Fibroblast of the conjunctiva (primary cell): Measurements from ENCODE around the gene PRKCE.

ENCODE experiments used
- DNase-seq: peaks from one replicate; pipeline ENCODE4 v3.0.0-alpha.2; 2010; ENCODE audit warnings: low read depth

Gene PRKCE

DNA sequence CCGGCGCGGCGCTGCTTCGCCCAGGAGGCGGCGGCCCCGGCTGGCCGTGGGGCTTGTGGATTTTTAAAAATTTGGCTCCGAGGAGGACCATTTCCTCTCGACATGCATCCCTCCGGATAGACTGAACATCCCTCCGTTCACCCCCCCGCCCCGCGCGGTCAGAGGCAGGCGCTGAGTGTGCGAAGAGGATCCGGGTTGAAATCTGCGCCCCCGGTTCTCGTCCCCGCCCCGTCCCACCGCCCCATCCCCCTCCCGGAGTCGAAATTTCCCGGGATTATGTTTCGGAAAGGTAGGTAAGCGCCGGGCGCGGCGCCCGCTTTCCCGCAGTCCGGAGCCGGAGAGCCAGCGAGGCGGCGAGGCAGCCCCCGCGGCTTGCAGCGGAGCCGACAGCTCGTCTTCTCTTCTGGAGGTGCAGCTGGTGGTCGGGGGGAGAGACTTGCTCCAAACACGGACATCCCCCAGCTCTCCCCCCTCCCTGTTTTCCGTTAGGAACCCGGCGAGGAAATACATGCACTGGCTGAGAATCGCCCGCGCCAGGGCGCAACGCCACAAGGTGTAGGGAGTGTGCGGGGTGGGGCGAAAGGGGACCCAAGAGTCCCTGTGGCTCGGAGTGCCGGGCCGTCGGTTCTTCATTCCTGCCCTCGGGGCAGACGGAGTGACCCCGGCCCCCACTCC is at the start of gene PRKCE:
Gene PRKCE, plus strand, starts transcription at position 261 of the 675 bp plus-strand sequence.
- no peak for DNase-seq

DNA sequence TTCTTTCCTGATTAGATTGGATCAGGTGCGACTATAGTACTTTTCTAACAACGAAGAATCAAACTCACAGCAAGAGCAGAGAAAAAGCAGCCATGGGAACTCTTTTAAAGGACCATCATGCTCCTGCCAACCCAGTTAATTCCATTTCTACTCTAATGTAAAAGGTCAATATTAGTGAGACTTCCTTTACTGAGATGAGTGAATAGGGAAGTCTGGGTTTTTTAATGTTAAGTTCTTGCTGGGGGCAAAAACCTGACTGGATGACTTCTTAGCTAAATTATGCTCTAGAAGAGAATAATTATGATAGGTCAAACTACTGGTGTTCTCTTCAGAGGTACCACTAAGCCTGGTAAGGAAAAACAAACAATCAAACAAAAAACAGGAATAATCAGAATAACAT is 48.9 kb upstream of the PRKCE start:
- no peak for DNase-seq

DNA sequence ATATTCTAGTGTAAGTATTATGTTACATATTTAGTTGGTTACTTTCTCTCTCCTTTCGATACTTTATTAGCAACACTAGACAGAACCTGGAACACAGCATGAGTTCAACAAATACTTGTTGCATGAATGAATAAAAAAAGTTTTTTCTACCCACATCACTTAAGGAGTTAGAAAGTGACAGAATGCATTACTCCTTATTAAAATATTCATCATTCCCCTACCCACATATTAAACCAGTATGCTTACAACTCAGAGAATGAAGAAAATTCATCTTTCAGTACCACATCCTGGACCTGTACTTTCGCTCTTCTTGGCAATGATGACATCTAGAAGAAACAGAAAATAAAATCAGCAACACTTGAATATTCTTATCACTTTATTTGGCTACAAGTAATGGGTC is 46.4 kb upstream of the PRKCE start:
- DNase-seq, result no peak

DNA sequence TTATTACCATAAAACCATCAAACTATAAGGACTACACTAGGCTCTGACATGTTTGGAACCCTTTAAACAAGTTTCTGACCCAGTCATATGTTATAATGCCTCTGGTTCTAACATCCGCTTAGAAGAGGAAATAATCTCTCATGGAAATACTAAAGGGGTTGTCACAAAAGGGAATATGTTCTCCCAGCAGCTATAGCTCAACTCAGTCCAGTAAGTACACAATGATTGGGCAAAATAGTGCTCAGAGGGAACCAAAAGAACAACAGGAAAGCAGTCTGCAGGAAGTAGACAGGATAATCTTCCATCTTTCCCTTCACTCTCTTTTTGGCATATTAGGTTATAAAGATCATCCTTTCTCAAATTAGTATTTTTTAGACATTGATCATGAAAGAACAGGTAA is 44.7 kb upstream of the PRKCE start:
- no peak for DNase-seq

DNA sequence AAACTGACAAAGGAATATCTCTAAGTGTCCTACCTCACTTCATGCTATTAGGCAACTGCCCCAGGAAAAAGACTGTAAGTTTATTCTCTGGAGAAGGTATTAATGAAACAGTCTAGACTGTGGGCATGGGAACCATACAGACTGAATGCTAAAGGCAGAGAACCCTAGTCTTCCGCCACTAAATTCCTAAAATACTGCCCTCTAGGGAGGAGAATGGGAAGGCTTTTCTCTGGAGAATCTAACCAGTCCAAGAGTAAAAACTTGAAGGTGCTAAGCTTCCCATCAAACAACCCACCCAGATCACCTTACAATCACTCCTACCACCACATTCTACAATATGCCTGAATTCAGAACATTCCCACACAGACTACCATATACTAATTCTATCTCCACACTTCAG is 43.8 kb upstream of the PRKCE start:
- no peak for DNase-seq

DNA sequence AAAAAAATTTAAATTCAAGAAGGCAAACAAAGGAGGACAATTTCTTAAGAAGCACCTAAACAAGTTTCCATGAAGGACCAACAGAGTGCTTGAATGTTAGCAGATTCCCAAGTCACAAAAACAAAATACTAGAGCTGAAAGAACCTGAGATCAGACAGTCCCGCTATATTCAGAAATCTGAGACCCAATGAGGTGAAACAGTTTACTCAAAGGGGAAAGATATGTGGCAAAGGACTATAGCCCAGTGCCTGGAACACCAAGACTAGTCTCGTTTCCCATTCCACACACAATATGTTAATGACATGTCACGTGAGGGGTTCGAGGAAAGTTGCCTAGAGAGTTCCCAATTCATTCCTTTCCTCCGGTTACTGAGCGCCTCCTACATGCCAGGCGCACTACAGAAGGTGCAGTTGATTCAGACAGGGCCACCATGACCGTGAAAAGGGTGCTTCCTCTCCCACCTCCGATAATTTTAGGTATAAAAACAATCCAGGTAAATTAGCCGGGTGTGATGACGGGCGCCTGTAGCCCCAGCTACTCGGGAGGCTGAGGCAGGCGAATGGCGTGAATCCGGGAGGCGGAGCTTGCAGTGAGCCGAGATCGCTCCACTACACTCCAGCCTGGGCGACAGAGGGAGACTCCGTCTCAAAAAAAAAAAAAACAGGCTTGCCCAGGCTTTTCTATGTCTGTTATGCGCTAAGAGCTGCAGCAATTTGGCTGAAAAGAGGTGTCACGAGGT is 41.0 kb upstream of the PRKCE start:
- DNase-seq, result peak; percentile 32

DNA sequence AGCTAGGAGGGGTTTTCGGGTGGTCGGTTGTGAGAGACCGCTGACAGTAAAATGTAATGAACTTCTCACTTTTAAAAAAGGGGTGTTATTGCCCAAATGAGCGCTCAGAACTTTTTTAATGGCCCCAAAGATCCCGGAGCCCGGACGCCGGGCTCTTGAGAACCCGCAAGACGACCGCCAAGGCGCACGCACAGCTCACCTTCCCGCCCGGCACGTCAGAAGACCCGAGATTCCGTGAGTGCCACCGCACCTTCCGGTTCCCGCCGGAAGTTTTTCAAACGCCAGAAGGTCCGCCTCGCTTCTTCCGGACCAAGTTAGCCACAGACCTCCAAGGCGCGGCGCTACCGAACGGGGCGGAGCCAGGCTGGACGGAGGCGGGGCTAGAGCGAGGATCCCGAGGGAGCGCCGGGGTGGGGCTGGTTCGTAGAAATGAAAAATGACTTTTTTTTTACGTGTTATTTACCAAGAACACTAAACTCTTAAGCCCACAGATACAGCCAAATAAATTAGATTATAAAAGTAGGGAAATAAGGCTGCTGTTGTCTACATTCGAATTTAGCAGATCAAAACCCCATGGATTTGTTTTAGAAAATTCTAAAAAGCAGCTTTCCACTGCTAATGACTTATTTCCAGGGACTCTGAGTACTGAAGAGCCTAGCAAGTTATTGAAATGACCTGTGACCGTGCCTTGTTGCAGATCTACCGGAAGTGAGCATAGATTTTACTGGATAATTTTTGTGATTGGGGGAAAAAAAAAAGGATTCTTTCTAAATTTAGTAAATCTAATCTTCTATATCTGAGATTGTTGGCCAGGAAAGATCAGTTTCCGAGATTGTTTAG is 40.2 kb upstream of the PRKCE start, which contains the start of gene SRBD1:
Gene SRBD1, minus strand, starts transcription at position 248 of the 840 bp plus-strand sequence. CDS start 5,826 bp downstream, outside the sequence.
- peak; percentile 88 for DNase-seq

DNA sequence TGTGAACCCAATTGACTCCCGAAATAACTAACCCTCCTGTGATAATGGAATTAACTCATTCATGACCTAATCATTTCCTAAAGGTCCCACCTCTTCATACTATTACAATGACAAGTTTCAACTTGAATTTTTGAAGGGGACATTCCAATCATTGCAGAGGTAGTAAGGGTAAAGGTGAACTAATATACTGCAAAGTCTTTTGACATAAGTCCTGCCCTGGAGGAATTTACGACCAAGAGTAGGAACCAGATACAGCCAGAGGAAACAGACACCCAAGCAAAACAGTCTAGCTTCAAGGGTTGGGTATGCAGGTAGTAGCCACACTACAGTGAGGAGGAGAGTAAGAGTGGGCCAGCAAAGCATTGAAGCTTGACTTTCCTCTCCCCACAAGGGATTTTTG is 39.2 kb upstream of the PRKCE start:
- DNase-seq, result no peak

DNA sequence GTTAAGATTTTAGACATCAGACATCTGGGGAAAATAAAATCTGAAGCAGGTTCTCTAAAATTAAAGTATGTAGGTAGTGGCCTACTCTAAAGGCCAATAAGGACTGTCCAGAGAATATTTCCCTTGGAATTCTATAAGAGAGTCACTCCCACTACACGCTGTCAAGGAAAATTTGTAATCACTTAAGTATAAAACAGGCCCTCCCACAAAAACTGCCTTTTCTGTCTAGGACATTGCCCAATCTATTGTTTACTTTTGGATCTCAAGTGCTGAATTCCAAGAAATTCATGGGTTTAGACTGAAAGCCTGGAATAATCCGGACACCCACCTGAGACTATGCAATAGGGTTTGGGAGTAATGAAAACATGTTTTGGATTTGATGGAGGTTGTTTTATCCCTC is 38.7 kb upstream of the PRKCE start:
- DNase-seq, result no peak

DNA sequence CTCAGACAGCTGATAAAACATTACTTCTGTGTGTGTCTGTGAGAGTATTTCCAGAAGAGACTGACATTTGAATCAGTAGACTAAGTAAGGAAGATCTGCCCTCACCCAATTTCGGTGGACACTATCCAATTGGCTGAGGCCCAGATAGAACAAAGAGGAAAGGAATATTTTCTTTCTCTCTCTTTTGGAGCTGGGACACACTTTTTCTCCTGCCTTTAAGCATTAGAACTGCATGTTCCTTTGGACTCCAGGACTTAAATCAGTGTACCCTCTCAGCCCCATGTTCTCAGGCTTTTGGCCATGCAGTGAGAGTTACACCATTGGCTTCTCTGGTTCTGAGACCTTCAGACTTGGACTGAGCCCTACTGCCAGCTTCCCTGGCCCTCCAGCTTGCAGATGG is 37.1 kb upstream of the PRKCE start:
- DNase-seq, result no peak

DNA sequence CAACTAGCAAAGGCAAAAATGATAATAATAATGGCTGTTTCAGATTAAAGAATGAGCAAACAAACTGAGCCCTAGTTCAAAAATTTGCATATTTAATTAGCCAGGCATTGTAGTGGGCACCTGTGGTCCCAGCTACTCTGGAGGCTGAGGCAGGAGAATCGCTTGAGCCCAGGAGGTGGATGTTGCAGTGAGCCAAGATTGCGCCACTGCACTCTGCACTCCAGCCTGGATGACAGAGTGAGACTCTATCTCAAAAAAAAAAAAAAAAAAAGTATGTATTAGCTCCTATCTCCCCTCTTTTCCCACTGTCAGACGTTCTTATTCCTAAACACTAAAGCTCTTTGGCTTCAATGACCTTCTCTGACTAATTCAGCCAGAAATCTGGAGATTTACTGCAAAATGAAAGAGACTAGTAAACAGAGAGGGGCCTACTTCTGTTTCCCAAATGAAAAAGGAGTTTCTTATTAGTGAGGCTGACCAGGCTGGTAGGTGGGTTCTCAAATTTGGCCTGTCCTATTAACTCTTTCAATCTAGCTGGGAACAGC is 36.5 kb upstream of the PRKCE start:
- no peak for DNase-seq

DNA sequence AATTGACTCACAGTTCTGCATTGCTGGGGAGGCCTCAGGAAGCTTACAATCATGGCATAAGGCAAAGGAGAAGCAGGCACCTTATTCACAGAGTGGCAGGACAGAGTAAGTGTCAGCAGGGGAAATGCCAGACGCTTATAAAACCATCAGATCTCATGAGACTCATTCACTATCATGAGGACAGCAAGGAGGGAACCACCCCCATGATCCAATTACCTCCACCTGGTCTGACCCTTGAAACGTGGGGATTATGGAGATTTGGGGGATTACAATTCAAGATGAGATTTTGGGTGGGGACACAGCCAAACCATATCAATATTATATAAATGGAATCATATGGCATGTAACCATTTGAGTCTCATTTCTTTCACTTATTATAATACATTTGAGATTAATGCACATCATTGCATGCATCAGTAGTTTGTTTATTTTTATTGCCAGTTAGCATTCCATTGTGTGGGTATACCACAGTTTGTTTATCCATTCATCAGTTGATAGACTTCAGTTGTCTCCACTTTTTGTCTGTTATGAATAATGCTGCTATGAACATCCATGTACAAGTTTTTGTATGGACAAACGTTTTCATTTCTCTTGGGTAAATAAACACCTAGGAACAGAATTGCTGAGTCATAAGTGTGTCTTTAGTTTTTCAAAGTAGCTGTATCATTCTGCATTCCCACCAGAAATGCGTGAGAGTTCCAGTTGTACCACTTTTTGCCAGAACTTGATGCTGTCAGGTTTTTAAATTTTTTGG is 34.6 kb upstream of the PRKCE start:
- no peak for DNase-seq

DNA sequence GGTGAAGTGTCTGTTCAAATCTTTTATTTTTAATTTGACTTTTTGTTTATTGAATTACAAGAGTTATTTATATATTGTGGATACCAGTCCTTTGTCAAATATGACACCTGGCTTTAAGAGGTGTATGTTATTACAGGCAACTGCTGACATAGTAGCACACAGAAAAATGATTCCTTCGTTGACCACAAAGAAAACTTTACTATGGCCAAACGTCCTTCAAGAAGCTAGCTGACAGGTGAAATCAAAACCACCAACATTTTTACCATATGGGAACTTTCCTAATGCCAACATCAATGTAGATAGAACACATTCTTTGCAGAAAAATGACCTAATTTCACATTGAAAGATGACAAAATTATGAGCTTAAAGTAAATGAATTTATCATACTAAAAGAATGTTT is 34.0 kb upstream of the PRKCE start:
- no peak for DNase-seq

DNA sequence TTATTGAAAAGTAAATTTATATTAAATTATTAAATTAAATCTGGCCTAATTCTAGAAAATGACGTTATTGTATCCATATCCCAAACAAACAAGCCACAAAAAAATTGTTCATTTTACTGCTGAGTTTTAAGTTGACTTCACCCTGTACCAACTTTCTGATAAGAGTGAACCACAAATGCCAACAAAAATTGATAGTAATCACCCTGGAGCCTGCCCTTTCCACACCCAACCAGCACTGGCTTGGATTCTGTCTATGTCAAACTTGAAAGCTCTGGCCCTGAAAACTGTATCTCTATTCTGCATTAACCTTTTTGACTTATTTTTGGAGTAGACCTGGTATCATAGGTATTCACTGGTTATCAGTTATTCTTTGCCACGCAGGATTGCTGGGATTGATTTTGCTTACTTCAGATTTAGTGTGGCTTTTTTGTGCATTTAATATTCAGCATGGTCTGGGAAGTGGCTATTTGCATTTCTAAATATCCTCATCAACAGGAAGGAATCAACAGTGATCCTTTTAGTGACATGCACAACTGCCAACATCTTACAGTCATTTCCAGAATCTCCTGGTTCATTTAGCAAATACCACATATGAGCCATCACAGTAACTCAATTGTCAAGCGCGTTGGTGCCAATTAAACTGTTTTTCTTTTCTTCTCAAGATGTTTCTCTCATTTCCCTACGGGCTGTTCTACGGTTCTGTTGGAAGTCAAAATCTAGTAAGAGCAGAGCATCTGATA is 29.0 kb upstream of the PRKCE start:
- DNase-seq, result no peak

DNA sequence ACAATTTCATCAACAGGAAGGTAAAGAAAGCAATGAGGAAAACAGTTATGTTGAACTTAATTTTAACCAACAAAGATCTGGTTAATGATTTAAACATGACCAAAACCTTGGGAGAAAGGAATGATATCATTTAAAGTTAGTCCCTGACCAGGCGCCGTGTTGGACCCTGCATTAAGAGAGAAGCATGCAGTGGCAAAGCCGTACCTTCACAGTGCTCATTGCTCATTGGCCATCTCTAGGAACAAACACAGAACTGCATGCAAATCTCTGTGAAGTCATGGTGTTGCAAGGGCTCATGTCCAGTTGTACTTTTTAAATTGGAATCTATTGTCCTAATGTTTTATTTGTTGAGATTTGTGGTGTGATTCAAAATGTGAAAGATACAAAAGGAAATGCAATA is 28.4 kb upstream of the PRKCE start:
- DNase-seq, result no peak

DNA sequence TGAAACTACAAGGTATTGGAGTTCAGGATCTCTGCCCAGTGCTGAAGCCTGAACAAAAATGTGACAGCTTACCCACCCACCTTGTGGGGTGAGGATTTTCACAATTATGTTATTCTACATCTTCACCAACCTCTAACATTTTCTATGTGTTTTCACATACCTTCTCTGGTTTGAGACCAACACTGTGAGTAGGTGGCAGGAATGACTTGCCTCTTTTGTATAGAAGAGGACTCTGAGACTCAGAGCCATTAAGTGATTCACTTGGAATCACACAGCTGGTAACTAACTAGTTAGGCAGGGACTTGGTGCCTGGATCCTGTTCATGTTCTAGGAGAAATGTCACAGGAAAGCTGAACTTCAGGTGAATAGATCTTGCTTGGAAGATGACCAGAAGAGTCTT is 25.7 kb upstream of the PRKCE start:
- no peak for DNase-seq

DNA sequence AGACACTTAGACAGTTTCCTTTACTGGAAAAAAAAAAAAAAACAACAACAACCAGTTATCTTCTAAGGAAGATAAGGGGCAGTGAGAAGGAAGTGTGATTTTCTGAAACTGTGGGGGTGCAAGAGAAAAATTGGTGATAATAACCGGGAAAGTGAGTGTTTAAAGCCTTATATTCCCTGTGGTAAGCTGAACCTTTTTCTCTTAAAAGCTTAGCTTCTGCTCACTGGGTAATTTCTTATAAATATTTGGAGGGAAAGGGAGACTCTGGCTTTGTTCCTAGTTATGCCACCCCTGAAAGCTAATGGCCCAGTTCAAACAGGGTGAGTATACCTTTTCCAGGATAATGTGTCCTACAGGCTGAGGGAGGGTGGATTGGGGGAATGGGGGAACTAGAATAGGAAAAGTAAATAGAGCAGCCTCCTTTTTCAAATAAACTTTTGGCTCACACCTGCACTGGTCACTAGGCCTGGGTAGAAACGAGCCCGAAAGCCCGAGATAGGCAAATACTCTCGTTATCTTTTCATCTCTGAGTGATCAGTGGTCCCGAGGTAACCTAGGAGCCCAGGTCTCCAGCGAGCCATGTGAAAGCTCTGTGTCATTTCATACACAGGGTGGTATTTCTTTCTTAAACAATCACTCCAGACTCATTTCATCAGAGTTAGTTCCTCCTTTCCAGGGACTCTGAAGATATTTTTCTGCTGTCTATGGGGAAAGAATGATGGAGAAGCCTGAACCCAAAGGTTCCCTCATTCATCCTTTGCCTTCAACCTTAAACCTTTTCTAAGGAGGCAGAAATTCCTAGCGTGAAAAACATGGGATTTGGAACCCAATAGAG is 24.9 kb upstream of the PRKCE start:
- DNase-seq, result no peak

DNA sequence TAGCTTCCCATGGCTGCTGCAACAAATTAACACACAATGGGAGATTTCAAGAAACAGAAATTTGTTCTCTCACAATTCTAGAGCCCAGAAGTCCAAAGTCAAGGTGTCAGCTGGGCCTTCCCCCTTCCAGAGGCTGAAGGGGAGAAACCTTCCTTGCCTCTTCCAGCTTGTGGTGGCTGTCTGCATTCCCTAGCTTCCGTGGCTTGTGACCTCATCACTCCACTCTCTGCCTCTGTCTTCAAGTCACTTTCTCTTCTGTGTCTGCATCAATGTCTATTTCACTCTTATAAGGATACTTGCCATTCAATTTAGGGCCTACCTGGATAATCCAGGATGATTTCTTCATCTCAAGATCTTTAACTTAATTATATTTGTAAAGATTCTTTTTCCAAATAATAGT is 23.6 kb upstream of the PRKCE start:
- no peak for DNase-seq

DNA sequence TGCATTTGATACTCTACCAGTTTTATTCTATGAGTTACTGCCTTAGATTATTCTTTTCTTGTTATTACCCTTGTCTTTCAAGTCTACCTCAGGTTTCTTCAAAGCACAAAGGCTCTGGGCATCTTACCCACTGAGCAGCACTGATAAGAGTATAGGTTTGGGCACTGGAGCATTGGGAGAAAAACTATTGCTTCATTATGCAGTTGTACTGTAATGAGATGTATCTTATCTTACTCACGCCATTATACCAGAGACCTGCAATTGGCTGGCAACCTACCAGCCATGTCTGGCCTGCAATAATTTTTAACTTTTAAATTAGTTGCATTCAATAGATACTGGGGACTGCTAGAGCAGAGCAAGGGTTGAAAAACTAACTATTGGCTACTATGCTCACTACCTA is 21.5 kb upstream of the PRKCE start:
- no peak for DNase-seq

DNA sequence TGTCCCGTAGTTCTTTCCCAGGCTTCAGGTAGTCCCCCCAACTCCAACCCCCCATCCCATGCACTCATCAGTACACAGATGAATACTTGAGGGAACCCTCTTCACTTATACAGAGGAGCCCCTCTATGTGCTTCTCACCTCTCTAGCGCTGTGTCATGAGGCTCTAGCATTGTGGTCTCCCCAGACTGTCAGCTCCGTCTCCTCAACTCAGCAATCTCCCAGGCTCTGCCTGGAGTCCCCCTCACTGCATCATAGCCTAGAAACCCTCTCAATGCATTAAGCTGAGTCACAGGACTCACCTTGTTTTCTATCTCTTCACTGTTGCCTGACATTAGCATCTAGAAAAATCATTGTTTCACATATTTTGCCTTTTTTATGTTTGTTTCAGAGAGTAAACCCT is 20.2 kb upstream of the PRKCE start:
- no peak for DNase-seq
